ENCODE results near the gene ADD2. TPM values are rescaled to one million over a fixed set of nuclear protein-coding genes. Genes with fewer than 3 reads are reported as not detected.

The ADD2 gene
- total and polyA plus RNA-seq, 2 experiments from 2014 or later = 34.6 to 223 TPM

DNA sequence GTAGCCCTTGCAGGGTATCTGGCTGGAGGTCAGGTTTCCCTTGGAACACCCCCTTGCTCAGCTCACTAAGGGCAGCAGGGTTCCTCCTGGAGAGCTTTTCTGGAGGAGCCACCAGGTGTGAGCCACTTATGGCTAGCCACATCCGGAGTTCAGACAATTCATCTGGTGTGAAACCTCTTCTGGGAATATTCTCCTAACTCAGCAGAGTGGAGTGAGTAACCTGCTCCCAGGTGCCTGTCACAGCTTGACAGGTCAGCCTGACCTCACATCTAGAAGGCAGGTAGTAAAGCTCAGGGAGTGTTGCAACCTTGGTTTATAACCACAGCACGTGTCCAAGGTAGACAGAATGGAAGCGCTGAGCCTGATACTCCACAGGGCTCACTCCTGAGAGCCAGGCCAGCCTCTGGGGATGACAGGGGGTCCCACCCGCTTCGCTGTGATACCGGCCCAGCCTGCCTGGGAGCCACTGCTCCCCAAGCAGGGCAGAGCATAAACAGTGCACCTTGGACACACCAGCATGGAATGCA, 151.8 kb downstream of the ADD2 start (continued):
- TF ChIP-seq, protein P1, sequence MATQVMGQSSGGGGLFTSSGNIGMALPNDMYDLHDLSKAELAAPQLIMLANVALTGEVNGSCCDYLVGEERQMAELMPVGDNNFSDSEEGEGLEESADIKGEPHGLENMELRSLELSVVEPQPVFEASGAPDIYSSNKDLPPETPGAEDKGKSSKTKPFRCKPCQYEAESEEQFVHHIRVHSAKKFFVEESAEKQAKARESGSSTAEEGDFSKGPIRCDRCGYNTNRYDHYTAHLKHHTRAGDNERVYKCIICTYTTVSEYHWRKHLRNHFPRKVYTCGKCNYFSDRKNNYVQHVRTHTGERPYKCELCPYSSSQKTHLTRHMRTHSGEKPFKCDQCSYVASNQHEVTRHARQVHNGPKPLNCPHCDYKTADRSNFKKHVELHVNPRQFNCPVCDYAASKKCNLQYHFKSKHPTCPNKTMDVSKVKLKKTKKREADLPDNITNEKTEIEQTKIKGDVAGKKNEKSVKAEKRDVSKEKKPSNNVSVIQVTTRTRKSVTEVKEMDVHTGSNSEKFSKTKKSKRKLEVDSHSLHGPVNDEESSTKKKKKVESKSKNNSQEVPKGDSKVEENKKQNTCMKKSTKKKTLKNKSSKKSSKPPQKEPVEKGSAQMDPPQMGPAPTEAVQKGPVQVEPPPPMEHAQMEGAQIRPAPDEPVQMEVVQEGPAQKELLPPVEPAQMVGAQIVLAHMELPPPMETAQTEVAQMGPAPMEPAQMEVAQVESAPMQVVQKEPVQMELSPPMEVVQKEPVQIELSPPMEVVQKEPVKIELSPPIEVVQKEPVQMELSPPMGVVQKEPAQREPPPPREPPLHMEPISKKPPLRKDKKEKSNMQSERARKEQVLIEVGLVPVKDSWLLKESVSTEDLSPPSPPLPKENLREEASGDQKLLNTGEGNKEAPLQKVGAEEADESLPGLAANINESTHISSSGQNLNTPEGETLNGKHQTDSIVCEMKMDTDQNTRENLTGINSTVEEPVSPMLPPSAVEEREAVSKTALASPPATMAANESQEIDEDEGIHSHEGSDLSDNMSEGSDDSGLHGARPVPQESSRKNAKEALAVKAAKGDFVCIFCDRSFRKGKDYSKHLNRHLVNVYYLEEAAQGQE (IDR thresholded peaks at IDR 0.05; ENCODE audit: unreplicated experiment) = no peak
- TF ChIP-seq JUNB (IDR thresholded peaks at IDR 0.05; ENCODE audit: unreplicated experiment) (no peak), ZNF114 (CRISPR knock-in tag; IDR thresholded peaks at IDR 0.05) (no peak), EZH2phosphoT487 (IDR thresholded peaks at IDR 0.05; ENCODE audit: unreplicated experiment) (no peak), ZNF331 (CRISPR knock-in tag; IDR thresholded peaks at IDR 0.05; ENCODE audit: low read depth) (no peak), CTCF (conservative IDR thresholded peaks at IDR 0.05; ENCODE audit: low read depth in 2 of 2) (no peak), ETS1 (IDR thresholded peaks at IDR 0.05) (no peak)

- H3K27ac Mint-ChIP-seq = no peak overlapping the region
- H3K4me3 Mint-ChIP-seq = no peak overlapping the region
- TF ChIP-seq EZH2 (IDR thresholded peaks at IDR 0.05; ENCODE audit: low read depth, unreplicated experiment) (no peak), POLR2AphosphoS5 (IDR thresholded peaks at IDR 0.05; ENCODE audit: low read depth) (no peak)
- TF ChIP-seq, protein P1 (IDR thresholded peaks at IDR 0.05; ENCODE audit: unreplicated experiment) = no peak
Measured at GRCh38 chr2:70615222-70615621, 152.8 kb downstream of the ADD2 start.

More at GRCh38 chr2:70615222-70615621, 152.8 kb downstream of the ADD2 start:
- no peaks in the 10 kb centered on the region for H3K36me3 ChIP-seq (ENCODE audit: insufficient read depth)
- H3F3A ChIP-seq (replicated peaks; ENCODE audit: low read depth) = no peaks in the 10 kb centered on the region
- H3K4me3 ChIP-seq = no peak overlapping the region
- H3K27ac ChIP-seq (ENCODE audit: low read depth) = no peak overlapping the region
- no peak for ATAC-seq
- Mint-ChIP-seq H3K9me3 (peaks cover 20% of the 10 kb centered on the region), H3K4me1 (peaks cover 20% of the 10 kb centered on the region), H3K36me3 (ENCODE audit: low read depth) (peaks cover 21% of the 10 kb centered on the region), H3K27me3 (ENCODE audit: insufficient read depth, low read depth, poor library complexity) (peaks cover 8% of the 10 kb centered on the region)
- no peaks in the 10 kb centered on the region for H4K20me1 ChIP-seq (replicated peaks; ENCODE audit: insufficient read depth)
- no peak overlapping the region for H2AFZ ChIP-seq
- H3K4me2 ChIP-seq = no peak overlapping the region
- no peaks in the 10 kb centered on the region for H3K79me2 ChIP-seq (replicated peaks; ENCODE audit: insufficient read depth)
- no peak for DNase-seq (ENCODE audit: low spot score)
- H3K9me2 ChIP-seq (ENCODE audit: insufficient read depth) = no peaks in the 10 kb centered on the region
- no peaks in the 10 kb centered on the region for H3K27me3 ChIP-seq (ENCODE audit: insufficient read depth)
- H3K4me1 ChIP-seq (ENCODE audit: insufficient read depth) = peaks cover 8% of the 10 kb centered on the region; the same call in 1 of the 2 replicates

Measured in GM23338 (cell line).